Measurements from ENCODE around the gene KAZN.

Gene KAZN

DNA sequence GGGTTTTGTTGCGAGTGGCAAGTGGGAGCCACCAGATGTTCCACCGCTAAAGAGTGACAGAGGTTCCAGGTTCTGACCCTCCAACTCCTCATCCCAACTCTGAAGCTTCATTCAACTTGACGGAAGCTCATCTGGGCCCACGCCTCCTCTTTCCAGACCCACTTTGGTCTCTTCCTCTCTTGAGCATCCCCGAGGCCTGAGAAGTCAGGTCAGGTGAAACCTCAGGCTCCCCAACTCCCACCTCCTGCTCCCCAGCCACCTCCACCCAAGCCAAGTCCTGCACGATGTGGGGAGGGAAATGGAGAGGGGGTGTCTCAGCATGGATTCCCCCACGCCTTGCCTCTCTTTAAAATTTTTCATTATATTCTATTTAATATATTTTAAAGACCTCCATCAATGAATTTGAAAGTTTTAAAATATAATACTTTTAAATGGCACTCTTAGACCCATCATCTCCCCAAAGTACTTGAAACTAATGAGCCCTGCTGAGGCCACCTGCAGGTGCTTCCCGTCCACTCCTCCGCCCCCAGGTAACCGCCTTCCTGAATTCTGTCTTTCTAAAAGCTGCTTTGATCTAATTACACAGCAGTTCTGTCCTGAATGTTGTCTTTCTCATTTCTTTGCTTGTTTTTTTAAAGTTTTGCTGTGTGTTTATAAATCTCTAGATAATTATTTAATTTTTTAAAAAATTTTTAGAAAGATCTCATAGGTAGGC is 238.1 kb downstream of the KAZN start:
- DNase-seq, result no peak

DNA sequence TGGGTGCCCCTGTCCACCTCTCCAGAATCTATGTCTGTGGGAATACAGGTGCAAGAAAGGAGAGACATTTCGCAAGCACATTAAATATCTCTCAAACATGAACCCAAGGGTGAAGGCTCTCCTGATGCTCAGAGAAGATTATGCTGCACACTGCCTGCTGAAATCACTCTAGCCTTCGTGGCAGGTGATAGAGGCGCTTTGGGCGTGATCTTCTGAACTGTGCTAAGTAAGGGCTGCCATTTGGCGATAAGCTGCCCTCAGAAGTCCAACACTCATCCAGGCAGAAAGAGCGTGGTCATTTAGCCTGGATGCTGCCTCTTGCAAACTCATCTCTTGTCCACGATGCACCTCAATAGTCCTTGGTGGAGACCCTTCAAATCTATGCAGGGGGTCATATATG is 241.9 kb downstream of the KAZN start:
- no peak for DNase-seq

DNA sequence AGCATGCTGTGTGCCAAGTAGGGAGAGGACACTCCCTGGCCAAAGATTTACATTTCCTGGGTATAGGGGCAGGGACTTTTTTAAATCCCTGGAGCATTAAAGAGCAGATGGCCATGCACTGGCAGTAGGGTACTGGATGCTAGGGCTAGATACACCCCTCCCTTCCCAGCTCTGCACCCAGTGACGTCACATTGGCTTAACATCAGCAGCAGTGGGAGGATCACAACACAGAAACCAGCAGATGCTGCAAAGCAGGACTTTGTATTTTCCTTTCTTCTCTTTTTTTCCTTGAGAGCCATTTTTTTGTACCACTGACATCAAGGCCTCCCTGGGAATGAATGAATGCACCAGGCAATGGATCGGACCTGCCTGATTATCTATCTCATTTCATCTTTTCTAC is 243.0 kb downstream of the KAZN start:
- no peak for DNase-seq

DNA sequence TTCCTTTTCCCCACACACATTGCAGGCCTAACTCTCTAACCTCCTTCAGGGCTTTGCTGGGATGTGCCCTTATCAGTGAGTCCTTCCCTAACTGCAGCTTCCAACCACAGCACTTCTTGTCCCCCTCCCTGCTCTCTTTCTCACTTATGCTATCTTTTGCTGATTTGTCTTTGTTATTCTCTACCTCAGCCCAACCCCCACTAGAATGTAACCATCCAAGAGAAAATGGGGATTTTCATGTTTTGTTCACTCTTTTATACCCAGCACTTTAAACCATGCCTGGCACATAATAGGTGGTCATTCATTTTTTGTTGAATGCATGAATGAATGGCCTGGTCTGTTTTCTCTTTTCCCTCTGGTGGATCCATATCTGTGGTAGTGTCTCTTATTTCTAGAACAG is 243.5 kb downstream of the KAZN start:
- DNase-seq, result no peak

DNA sequence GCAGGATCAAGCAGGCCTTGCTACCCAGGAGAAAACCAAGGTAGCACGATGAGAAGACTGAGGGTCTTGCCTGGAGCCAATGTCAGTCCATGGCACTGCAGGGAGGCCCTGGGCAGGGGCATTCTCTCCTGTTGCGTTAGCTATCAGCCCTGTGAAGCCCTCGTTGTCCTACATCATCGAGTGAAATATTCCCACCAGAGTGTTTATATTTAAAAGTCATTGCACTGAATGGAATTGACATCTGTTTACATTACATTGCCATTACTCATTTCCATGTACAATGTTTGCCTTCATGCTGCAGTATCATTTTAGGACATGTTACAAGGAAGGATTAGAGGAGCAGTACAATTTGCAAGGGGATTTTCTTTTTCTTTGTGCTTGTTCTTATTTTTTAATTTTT is 243.9 kb downstream of the KAZN start:
- DNase-seq, result no peak

DNA sequence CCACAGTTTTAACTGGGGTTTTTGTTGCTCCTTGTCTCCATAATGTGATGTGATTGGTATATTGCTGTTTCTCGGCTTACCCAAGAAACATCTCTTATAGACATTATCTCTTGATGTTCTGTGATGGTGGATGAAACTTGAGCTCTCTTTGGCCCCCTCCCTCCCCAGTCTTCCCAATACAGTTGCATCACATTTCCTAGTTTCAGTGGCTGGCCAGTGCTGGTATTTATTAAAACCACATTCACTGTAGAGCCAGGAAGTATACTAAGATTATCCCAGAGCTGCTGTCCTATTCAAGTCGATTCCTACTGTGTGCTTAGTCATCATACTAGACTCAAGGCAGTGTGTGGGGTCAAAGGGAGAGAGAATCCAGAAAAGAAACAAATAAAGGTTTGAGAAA is 244.4 kb downstream of the KAZN start:
- no peak for DNase-seq

DNA sequence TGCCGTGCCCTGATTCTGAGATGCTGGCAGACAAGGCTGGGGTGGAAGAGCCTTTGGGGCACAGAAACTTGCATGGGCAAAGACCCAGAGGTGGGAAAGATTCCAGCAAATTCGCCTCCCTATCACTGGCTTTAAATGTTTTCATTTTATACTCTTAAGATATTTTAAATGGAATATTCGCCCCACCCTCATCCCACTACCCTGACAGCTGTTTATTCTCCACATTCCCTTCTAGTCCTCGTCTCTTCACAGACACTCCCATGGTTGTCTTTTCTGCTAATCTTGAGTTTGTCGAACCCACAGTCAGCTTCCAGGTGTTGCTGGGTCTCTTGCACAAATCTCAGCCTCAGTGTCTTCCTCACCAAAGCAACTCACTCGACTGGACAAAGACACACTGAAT is 245.0 kb downstream of the KAZN start:
- DNase-seq, result no peak

DNA sequence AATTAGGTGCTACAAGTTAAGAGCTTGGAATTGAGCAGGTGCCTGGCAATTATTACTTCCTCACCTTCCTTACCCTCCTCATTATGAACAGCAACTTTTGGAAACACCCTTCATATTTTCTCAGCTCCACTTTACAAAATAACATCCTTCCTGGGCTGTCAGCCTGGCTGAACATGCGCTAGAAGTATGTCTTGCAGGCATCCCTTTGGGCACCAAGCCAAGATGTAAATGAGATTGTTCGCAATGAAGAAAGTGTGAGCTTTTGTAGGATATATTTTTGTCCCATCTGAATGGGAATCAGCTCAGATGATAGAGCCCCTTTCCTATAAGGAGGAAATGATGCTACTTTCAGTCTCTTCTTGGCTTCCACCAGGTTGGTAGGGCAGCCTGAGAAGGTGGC is 245.9 kb downstream of the KAZN start:
- DNase-seq, result no peak

DNA sequence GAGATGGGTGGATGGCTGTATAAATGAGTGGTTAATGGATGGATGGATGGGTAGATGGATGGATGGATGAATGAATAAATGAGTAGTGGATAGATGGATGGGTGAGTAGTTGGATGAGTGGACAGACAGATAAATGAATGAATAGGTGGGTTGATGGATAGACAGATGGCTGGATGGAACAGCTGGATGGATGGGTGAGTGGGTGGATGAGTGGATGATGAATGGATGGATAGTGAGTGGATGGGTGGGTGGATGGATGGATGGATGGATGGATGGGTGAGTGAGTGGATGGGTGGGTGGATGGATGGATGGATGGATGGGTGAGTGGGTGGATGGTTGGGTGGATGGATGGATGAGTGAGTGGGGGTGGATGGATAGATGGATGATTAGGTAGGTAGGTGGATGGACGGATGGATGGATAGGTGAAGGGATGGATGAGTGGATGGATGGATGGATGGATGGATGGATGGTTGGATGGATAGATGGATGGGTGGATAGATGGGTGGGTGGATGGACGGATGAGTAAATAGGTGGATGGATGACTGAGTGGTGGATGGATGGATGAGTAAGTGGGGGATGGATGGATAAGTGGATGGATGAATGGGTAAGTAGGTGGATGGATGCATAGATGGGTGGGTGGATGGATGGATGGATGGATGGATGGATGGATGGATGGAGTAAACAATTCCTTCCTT is 246.6 kb downstream of the KAZN start:
- no peak for DNase-seq

DNA sequence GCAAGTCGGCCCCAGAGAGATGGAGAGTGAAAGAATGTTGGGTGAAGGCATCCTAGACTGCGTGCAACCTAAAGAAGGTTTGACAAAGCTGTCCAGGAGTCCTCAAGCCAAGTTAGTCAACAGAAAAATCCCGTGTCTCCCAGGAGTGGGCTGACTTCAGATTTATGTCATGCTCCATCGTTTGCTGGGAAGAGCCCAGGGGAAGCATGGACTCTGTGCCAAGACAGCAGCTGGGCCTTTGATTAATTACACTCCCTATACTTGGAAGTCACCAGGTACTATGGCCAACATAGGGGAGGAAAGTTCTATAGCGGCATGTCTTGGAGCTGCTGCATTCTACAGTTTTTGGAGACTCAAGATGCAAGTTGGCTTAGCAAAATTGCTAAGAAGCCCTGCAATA is 247.4 kb downstream of the KAZN start:
- DNase-seq, result no peak

DNA sequence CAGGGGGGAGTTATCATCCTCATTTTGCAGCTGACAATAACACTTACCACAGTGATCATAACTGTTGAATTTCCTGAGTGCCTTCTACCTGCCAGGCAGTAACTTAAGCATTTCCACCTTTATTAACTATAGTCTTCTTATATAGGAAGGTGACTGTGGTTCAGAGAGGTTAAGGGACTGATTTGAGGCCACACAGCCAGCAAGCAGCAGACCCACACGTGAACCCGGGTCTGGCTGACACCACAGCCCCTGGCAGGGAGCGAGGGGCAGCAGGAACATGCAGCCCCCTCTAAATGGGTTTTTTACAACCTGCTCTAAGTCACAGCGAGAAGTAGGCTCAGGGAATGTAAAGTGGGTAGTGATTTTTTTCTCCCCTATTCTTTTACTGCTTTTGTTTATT is 248.2 kb downstream of the KAZN start:
- no peak for DNase-seq

DNA sequence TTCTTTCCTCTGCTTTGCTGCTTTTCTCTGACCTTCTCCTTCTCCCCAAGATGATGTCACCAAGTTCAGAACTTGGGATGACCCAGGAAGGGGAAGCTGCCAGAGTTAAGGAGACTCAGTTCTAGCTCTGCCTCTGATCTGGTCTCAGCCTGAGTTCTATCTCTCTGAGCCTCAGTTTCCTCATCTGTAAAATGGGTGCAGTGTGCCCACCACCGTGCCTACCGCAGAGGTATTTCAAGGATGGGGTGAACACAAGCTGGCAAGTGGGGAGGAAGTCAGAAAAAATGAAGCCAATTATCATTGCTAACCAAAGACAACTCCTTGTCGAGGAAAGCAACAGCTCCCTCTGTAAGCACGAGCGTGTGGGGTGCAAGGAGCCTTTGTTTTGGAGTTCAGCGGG is 249.7 kb downstream of the KAZN start:
- DNase-seq, result no peak

DNA sequence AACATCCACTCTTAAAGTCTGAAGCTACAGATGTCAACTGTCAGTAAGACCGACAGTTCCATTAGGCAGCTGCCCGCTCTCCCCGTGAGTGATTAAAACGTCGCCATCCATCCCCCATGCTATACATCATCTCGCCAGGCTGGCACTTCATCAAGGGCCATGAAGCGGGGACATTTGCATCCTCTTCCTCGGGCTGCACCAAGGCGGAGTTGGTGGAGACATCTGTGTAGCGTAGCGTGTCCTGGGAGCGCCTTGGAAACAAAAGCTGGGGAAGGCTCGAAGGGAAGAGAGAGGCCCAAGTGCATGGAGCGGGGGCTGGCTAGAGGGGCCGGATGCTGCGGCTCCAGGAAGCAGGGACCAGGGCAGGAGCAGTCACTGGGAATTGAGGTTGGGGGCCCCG is 250.1 kb downstream of the KAZN start:
- DNase-seq, result no peak

DNA sequence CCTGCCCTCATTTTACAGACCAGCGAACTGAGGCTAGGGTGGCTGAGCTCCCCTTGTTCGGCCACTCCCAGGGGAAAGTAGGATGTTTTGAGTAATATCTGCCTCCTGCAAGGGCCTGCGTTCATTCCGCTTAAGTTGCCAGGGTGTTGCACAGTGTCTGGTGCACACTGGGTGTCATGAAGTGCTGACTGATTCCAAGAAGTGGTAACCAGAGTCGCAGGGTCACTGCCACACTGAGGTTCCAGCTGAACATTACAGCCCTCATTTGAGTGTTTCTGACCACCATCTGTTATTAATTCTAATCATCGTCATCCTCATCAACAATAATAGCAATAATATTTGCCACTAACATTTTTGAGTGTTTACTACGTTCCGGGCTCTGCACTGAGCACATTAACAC is 250.6 kb downstream of the KAZN start:
- DNase-seq, result no peak

DNA sequence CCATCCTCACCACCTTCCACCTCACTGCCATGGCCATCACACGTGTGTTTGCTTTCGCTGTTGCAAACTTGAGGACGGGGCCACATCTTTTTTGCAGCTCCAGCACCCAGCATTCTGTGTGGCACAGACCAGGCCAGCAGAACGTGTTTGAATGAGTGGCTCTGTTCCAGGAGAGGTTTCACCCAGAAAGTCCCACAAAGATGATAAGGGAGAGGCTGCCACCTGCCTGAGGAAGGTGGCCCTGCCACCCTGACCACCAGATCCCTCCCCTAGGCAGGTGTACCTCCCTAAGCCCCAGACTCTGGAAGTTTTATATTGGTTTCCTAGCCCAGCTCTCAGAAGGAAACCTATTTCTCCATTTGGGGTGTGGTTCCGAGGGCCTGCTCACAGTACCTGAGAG is 252.1 kb downstream of the KAZN start:
- DNase-seq, result no peak

DNA sequence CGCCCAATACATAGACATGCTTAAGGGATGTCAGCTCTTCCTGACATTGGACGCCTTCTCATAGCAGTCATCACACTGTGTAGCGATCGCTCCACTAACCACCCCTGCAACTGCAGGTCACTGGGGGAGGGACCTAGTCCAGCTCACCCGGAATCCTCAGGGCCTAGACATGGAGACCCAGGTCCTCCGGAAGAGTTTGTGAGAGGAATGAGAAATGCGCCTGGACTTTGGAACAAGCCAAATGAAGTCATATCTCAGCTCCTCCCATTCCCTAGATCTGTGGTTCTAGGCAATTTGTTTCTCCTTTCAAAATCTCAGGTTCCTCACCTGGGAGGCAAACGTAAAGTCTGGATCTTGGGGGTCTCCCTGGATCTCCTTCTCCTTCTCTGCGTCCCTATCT is 253.3 kb downstream of the KAZN start:
- no peak for DNase-seq

DNA sequence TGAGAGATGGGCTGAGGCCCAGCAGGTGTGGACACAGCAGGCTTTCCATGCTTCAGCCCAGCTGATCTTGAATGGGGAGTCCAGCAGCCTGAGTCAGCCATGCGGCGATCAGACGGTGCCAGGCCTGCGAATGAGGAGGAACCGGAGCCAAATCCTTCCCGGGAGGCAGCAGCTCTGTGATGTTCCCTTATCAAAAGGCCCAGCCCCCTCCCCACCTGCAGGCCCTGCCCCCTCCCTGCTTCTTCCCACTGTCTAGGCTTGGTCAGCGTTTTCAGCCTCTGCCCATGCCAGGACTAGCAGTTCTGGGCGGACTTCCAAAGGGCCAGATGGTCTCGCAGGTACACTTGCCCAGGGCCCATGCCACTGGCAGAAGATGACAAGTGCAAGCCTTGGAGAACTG is 253.8 kb downstream of the KAZN start:
- DNase-seq, result no peak

DNA sequence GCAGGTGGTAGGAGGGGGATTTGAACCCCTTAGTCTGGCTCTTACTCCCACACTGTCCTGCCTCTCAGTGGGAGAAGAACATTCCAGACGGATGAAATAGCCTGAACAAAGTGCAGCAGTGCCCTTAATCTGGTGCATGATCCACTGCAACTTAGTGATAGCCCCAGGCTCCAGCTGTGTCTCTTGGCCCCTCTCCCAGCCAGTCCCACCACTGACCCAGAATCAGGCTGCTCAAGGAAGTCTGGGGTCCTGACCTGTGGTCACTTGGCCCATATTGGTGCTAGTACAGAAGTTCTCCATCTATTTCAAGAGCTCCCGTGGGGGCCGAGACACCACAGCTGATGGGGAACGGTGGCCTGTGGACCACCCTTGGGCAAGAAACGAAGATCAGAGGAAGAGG is 255.0 kb downstream of the KAZN start:
- no peak for DNase-seq

DNA sequence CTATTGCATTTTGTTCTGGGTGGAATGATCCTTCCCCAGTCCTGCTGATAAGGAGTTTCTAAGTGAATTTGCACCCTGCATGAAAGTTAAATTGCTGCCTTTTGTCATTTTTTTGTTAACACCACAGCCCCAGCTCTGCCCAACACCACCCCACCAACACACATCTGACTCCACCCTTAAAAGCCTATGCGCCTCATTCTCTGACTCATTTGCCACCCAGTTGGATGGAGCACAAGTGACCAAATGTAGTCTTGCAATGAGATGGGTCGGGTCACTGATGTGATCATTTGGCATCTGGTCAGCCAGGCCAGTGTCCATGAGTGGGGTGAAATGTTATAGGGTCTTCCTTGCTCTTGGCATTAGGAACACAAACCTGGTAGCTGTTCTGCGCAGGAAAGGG is 256.8 kb downstream of the KAZN start:
- DNase-seq, result no peak

DNA sequence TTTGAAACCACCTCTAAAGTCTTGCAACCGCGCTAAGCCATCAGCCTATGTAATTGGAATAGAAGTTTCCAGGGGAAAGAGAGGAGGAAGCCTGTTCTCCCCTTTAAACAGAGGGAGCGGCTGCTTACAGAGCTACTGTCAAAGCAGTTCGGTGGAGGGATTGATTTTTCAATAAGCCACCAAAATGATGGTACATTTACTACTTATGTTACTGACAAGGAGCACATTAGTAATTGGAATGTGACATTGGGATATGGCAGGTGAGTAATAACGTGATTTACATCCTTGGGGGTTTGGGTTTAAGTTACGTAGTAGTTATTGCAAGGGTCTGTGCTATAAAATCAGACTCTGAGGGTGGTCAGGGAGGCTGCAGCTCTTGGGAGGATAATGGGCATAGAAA is 257.3 kb downstream of the KAZN start:
- DNase-seq, result no peak

DNA sequence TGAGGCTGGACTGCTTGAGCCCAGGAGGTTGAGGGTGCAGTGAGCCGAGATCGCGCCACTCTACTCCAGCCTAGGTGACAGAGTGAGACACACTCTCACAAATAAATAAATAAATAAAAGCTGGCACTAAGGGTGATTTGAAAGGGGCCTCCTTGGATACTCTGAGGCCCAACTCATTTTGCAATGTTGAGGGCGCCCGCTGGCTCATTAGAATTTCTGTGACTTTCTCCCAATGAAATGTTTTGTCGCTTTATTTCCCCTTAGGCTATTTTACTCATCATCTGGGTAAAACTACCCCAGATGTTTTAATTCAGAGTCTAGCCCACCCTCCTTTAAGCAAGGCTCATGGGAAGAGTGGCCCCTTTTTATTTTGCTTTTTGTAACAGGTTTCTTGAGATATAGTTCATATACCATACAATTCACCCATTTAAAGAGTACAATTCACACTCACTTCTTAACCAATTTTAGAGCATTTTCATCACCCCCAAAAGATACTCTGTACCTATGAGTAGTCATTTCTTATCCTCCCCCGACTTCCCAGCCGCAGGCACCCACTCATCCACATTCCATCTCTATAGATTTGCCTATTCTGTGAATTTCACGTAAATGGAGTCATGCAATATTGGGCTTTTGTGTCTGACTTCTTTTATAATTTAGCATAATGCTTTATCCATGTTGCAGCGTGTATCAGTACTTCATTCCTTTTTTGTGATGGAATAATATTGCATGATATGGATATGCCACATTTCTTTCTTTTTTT is 259.1 kb downstream of the KAZN start:
- DNase-seq, result no peak

DNA sequence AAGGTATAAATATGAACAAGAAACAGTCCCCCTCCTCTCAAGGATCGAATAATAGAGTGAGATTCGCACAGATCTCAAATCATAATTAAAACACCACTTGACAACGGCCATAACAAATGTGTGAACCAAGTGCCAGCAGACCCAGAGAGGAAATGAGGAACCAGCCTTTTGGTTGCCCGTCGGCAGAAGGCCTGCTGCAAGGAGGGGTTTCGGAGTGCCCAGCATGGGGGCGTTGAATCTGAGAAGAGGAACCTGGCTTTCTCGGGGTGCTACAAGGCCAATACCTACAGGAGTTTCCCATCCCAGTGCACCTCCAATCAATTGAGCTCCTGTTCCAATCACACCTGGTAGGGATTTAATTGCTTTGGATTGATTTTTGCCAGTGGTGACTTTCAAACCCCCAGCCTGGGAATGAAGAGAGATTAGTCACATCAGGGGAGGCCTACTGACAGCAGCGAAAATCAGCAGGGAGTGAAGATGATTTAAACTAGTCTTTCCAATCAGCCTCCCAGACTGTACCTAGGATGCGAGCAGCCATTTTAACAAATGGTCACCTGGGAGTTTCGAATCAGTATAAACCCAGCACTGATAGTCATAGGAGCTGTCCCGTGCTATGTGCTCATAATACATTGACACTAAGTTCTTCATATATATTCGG is 263.8 kb downstream of the KAZN start:
- DNase-seq, result no peak

DNA sequence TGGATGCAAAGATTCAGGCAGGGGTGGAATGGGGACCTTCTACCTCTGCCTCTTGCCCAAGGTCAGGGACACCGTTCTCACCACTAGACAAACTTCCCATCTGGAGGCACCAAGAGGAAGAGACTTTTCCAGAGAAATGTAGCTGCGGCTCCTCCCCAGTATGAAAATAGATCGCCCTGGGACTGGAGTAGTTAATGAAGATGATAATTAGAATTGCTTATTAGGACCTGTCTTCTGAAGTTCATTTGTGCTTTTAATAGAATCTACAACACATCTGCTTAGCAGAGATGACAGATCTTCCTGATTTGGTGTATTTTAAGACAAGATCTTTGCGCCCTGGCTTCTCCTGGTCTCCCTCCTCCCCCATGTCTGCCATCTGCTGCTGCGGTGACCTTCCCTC is 266.6 kb downstream of the KAZN start:
- no peak for DNase-seq

All from central memory CD4-positive, alpha-beta T cell (primary cell).